OCI-LY3 (cell line): ENCODE results near the gene RBBP6.
A peak's percentile ranks its signal among the peaks of the same experiment; 100 is the strongest.
"Not testable (repeated sequence)": the region's sequence is repeated elsewhere in the genome, so short reads cannot be mapped to it uniquely, and the experiment has no call there.

ENCODE experiments used
- H2AFZ ChIP-seq: fragments of 200-600, 300-600 bp; shearing (Covaris generic); 2 replicates; pipeline ENCODE4 v1.6.0; 2014; ENCODE audit warnings: antibody characterized with exemption, low read depth, low read length
- H3K27ac ChIP-seq: fragments of 200-600, 300-600 bp; sonication (generic); 2 replicates; pipeline ENCODE4 v1.5.1; 2014; ENCODE audit warnings: mild to moderate bottlenecking, low read length, moderate library complexity, mixed read lengths
- H3K27me3 ChIP-seq: fragments of 200-600, 300-600 bp; sonication (generic); 2 replicates; pipeline ENCODE4 v1.6.1; 2014; ENCODE audit warnings: low read depth, low read length, mixed read lengths
- H3K36me3 ChIP-seq: fragments of 200-600, 300-600 bp; sonication (generic); replicated peaks from 2 replicates; pipeline ENCODE3; 2014; ENCODE audit warnings: low read depth, low read length, mixed read lengths
- H3K4me1 ChIP-seq: fragments of 300-600, 200-600 bp; sonication (generic); 2 replicates; pipeline ENCODE4 v1.6.1; 2014; ENCODE audit warnings: low read length, mixed read lengths
- H3K4me2 ChIP-seq: fragments of 200-600, 300-600 bp; sonication (generic); 2 replicates; pipeline ENCODE4 v1.6.1; 2014; ENCODE audit warnings: low read length, mixed read lengths
- H3K4me3 ChIP-seq: fragments of 300-600, 200-600 bp; sonication (generic); 2 replicates; pipeline ENCODE4 v1.5.1; 2014; ENCODE audit warnings: antibody characterized with exemption, mild to moderate bottlenecking, low read length, moderate library complexity
- H3K79me2 ChIP-seq: fragments of 300-600, 200-600 bp; shearing (Covaris generic); 2 replicates; pipeline ENCODE4 v1.6.1; 2014; ENCODE audit warnings: mild to moderate bottlenecking, low read length, mixed read lengths
- H3K9ac ChIP-seq: fragments of 300-600, 200-600 bp; shearing (Covaris generic); 2 replicates; pipeline ENCODE4 v1.6.0; 2014; ENCODE audit warnings: mild to moderate bottlenecking, low read length, moderate library complexity
- H3K9me3 ChIP-seq: fragments of 200-600, 300-600 bp; shearing (Covaris generic); 2 replicates; pipeline ENCODE4 v1.6.1; 2014; ENCODE audit warnings: low read length, mixed read lengths; ENCODE audit not compliant: insufficient read depth
- H4K20me1 ChIP-seq: fragments of 200-600, 300-600 bp; sonication (generic); 2 replicates; pipeline ENCODE4 v1.6.1; 2016; ENCODE audit warnings: low read length, mixed read lengths; ENCODE audit not compliant: insufficient read depth
- CTCF ChIP-seq: fragments of 200-600, 300-600 bp; sonication (generic); IDR thresholded peaks from 2 replicates; pipeline ENCODE4 v1.5.1; 2014; ENCODE audit warnings: antibody characterized with exemption, low read length, low read depth
- EZH2phosphoT487 ChIP-seq: fragments of 200-600 bp; shearing (Covaris generic); IDR thresholded peaks from 2 replicates; pipeline ENCODE4 v1.6.1; 2018; ENCODE audit warnings: antibody characterized with exemption, mixed run types, low read depth

The RBBP6 gene

GRCh38 chr16:24539295-24539849 lies at the start of gene RBBP6:
Gene RBBP6, plus strand, starts transcription at chr16:24539566. Its CDS starts 1,061 bp downstream, at chr16:24540627.
- Histone ChIP-seq H3K27ac (peak within 1 kb of the TSS; percentile 82), H3K4me3 (peak within 1 kb of the TSS; percentile 84), H3K9ac (peak within 1 kb of the TSS; percentile 98), H3K9me3 (no peaks in the 10 kb centered on the region), H3K27me3 (no peaks in the 10 kb centered on the region), H4K20me1 (peaks cover 42% of the 10 kb centered on the region), H3K79me2 (peaks cover 50% of the 10 kb centered on the region), H2AFZ (peak within 1 kb of the TSS; percentile 67), H3K4me1 (peaks cover 28% of the 10 kb centered on the region), H3K4me2 (peak within 1 kb of the TSS; percentile 92), H3K36me3 (peaks cover 21% of the 10 kb centered on the region)
- no peak for TF ChIP-seq EZH2phosphoT487
- peak; percentile 30; the same call in 1 of the 2 replicates for TF ChIP-seq CTCF

- H3K9me3 ChIP-seq: no peaks in the 10 kb centered on the region
- H3K79me2 ChIP-seq: no peaks in the 10 kb centered on the region
- H4K20me1 ChIP-seq: no peaks in the 10 kb centered on the region
- TF ChIP-seq CTCF (no peak), EZH2phosphoT487 (no peak)
- H3K4me1 ChIP-seq: no peaks in the 10 kb centered on the region
- H3K27ac ChIP-seq: no peak overlapping the region
- H3K4me2 ChIP-seq: no peak overlapping the region
- H3K9ac ChIP-seq: no peak overlapping the region
- no peak overlapping the region for H2AFZ ChIP-seq
- H3K36me3 ChIP-seq: no peaks in the 10 kb centered on the region
- peaks cover 2% of the 10 kb centered on the region; the same call in 1 of the 2 replicates for H3K27me3 ChIP-seq
- no peak overlapping the region for H3K4me3 ChIP-seq
Measured at GRCh38 chr16:24490866-24491265, 48.5 kb upstream of the RBBP6 start.

- Histone ChIP-seq H3K9ac (no peak overlapping the region), H3K36me3 (no peaks in the 10 kb centered on the region), H3K27me3 (peaks cover 2% of the 10 kb centered on the region; the same call in 1 of the 2 replicates), H3K27ac (no peak overlapping the region), H2AFZ (no peak overlapping the region), H3K79me2 (no peaks in the 10 kb centered on the region), H3K4me3 (no peak overlapping the region), H3K4me2 (no peak overlapping the region), H4K20me1 (no peaks in the 10 kb centered on the region), H3K9me3 (no peaks in the 10 kb centered on the region), H3K4me1 (no peaks in the 10 kb centered on the region)
- TF ChIP-seq CTCF (no peak), EZH2phosphoT487 (no peak)
Measured at GRCh38 chr16:24491731-24492130, 47.6 kb upstream of the RBBP6 start.

GRCh38 chr16:24493821-24494220 lies 45.5 kb upstream of the RBBP6 start:
- H3K79me2 ChIP-seq: no peaks in the 10 kb centered on the region
- no peaks in the 10 kb centered on the region for H3K4me1 ChIP-seq
- H3K9me3 ChIP-seq: no peaks in the 10 kb centered on the region
- no peak overlapping the region for H3K4me3 ChIP-seq
- TF ChIP-seq CTCF: no peak
- TF ChIP-seq EZH2phosphoT487: no peak
- no peak overlapping the region for H2AFZ ChIP-seq
- no peaks in the 10 kb centered on the region for H3K36me3 ChIP-seq
- no peak overlapping the region for H3K9ac ChIP-seq
- H3K4me2 ChIP-seq: no peak overlapping the region
- H4K20me1 ChIP-seq: no peaks in the 10 kb centered on the region
- H3K27me3 ChIP-seq: peaks cover 2% of the 10 kb centered on the region; the same call in 1 of the 2 replicates
- no peak overlapping the region for H3K27ac ChIP-seq

- H2AFZ ChIP-seq, H3K36me3 ChIP-seq, H3K27me3 ChIP-seq, H3K4me1 ChIP-seq, H4K20me1 ChIP-seq, H3K9me3 ChIP-seq, H3K9ac ChIP-seq, H3K4me3 ChIP-seq, H3K27ac ChIP-seq, H3K4me2 ChIP-seq, H3K79me2 ChIP-seq: not testable (repeated sequence)
Measured at GRCh38 chr16:24495207-24495606, 44.2 kb upstream of the RBBP6 start.
